Measurements from ENCODE around the gene ACTR1B.
"Not testable (repeated sequence)": the region's sequence is repeated elsewhere in the genome, so short reads cannot be mapped to it uniquely, and the experiment has no call there.

Gene ACTR1B

DNA sequence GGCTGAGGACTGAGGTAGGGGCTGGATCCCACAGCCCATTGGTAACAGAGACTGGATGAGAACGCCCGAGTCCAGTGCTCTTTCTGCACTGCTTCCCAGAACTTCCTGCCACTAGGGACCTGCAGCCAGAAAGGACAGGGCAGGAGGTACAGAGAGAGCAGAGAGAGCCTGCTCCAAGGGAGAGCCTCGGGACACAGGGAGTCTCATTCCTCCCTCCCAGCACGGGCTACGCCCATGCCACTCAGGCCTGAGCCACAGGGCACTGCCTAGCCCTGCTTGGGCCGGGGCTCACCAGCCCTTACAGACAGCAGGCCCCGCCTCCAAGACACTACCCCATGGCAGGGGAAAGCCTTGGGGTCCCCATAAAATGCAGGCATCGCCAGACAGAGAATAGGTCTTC is 48.1 kb downstream of the ACTR1B start:
- not testable (repeated sequence) for DNase-seq (ENCODE audit: low read depth, low spot score)

DNA sequence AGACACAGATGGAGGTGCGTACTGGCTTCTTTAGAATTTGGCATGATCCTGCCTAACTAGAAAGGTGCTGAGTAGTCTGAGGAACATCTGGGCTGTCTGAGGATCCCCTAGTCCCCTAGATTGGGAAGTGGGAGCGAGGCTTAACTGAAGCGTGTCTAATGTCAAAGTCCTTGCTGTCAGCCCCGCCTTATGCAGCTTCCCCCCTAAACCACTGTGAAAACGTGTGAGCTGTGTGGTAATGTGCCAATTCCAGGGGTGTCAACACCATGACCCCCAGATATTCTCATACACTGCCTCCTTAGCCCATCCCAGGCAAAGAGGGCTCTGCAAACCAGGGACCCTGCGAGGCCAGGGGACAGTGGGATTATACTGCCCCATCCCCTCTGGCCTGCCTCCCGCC is 51.9 kb downstream of the ACTR1B start:
- not testable (repeated sequence) for DNase-seq (ENCODE audit: low read depth, low spot score)

DNA sequence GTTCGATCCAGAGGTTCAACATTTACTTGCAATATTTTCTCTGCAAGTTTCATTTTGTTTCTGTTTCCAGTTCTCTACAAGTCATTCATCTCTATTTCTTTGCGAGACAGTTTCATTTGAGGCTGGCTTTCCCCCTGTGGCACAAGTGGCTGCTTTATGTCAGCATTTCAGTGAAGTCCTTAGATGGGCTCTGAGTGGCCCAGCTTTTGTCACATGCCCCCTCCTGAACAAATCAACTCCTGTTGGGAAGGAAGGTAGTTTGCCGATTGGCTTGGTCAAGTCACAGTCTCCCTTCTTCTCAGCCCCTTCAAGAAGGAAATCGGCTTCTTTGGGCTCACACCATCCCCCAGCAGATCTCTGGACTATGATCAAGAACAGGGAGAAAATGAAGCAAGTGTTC is 55.1 kb downstream of the ACTR1B start:
- not testable (repeated sequence) for DNase-seq (ENCODE audit: low read depth, low spot score)
